A549 (cell line): ENCODE measurements around the gene SLC1A6.

ENCODE experiments used
- CHD2 ChIP-seq: fragments of 150-350 bp; IDR thresholded peaks from 2 replicates; pipeline ENCODE4 v1.6.1; 2014; ENCODE audit warnings: low read length; ENCODE audit not compliant: partially characterized antibody
- EHMT2 ChIP-seq: fragments of 200-600 bp; sonication (generic); IDR thresholded peaks from 2 replicates; pipeline ENCODE4 v1.6.1; 2016; ENCODE audit warnings: antibody characterized with exemption, low read depth, mild to moderate bottlenecking, moderate library complexity
- ESRRA ChIP-seq: fragments of 150-350 bp; IDR thresholded peaks from 2 replicates; pipeline ENCODE4 v1.6.1; 2014; ENCODE audit warnings: mild to moderate bottlenecking, low read length, borderline replicate concordance
- MAFK ChIP-seq: fragments of 450-650 bp; IDR thresholded peaks from 2 replicates; pipeline ENCODE4 v1.6.1; 2014; ENCODE audit not compliant: partially characterized antibody
- POLR2A ChIP-seq: IDR thresholded peaks from 2 replicates; pipeline ENCODE4 v1.6.1; 2012; ENCODE audit warnings: mild to moderate bottlenecking, low read length
- RCOR1 ChIP-seq: fragments of 150-350 bp; IDR thresholded peaks from 2 replicates; pipeline ENCODE4 v1.6.1; 2014; ENCODE audit warnings: antibody characterized with exemption, low read length, low read depth
- ZNF302 ChIP-seq: fragments of 250-450 bp; sonication (Bioruptor Pico); IDR thresholded peaks from 2 replicates; pipeline ENCODE4 v1.9.0; 2021; ENCODE audit warnings: inconsistent platforms, mild to moderate bottlenecking, moderate library complexity
- TF ChIP-seq, protein P1 (sequence below): fragments of >200 bp; sonication (Bioruptor Twin); formaldehyde crosslinking; IDR thresholded peaks from 3 replicates; pipeline ENCODE4 v1.5.1; 2016
- TF ChIP-seq, protein P2 (sequence below): IDR thresholded peaks from 2 replicates; pipeline ENCODE4 v1.6.1; 2012
- TF ChIP-seq, protein P3 (sequence below): fragments of 450-650 bp; IDR thresholded peaks from 2 replicates; pipeline ENCODE4 v1.6.1; 2014; ENCODE audit warnings: antibody characterized with exemption
- TF ChIP-seq, protein P4 (sequence below): fragments of 150-350 bp; IDR thresholded peaks from 2 replicates; pipeline ENCODE4 v1.6.1; 2014; ENCODE audit warnings: low read depth, mild to moderate bottlenecking, low read length

DNA sequence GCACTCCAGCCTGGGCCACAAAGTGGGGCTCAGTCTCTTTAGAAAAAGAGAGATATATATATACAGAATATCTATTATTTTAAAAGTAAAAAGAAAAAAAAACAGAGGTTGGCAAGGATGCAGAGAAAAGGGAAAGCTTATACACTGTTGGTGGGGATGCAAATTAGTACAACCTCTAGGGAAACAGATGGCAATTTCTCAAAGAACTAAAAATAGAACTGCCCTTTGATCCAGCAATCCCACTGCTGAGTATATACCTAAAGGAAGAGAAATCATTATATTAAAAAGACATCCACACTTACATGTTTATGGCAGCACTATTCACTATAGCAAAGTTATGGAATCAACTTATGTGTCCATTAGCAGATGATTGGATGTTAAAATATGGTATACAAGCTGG, 28.6 kb upstream of the SLC1A6 start:
- TF ChIP-seq, protein P1, sequence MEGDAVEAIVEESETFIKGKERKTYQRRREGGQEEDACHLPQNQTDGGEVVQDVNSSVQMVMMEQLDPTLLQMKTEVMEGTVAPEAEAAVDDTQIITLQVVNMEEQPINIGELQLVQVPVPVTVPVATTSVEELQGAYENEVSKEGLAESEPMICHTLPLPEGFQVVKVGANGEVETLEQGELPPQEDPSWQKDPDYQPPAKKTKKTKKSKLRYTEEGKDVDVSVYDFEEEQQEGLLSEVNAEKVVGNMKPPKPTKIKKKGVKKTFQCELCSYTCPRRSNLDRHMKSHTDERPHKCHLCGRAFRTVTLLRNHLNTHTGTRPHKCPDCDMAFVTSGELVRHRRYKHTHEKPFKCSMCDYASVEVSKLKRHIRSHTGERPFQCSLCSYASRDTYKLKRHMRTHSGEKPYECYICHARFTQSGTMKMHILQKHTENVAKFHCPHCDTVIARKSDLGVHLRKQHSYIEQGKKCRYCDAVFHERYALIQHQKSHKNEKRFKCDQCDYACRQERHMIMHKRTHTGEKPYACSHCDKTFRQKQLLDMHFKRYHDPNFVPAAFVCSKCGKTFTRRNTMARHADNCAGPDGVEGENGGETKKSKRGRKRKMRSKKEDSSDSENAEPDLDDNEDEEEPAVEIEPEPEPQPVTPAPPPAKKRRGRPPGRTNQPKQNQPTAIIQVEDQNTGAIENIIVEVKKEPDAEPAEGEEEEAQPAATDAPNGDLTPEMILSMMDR: no peak
- no peak for TF ChIP-seq MAFK
- no peak for TF ChIP-seq CHD2
- no peak for TF ChIP-seq POLR2A
- TF ChIP-seq ZNF302: no peak
- TF ChIP-seq, protein P2, sequence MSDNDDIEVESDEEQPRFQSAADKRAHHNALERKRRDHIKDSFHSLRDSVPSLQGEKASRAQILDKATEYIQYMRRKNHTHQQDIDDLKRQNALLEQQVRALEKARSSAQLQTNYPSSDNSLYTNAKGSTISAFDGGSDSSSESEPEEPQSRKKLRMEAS: no peak
- no peak for TF ChIP-seq EHMT2
- TF ChIP-seq, protein P3, sequence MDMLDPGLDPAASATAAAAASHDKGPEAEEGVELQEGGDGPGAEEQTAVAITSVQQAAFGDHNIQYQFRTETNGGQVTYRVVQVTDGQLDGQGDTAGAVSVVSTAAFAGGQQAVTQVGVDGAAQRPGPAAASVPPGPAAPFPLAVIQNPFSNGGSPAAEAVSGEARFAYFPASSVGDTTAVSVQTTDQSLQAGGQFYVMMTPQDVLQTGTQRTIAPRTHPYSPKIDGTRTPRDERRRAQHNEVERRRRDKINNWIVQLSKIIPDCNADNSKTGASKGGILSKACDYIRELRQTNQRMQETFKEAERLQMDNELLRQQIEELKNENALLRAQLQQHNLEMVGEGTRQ: no peak
- no peak for TF ChIP-seq ESRRA
- TF ChIP-seq RCOR1: no peak
- TF ChIP-seq, protein P4, sequence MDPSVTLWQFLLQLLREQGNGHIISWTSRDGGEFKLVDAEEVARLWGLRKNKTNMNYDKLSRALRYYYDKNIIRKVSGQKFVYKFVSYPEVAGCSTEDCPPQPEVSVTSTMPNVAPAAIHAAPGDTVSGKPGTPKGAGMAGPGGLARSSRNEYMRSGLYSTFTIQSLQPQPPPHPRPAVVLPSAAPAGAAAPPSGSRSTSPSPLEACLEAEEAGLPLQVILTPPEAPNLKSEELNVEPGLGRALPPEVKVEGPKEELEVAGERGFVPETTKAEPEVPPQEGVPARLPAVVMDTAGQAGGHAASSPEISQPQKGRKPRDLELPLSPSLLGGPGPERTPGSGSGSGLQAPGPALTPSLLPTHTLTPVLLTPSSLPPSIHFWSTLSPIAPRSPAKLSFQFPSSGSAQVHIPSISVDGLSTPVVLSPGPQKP: no peak
